Spleen (tissue), 7 donors: ENCODE results near the gene PARVA.

Experiments used
- POLR2A ChIP-seq, 3 donors: fragments of 450-650 bp; IDR thresholded peaks; one replicate each; pipeline ENCODE4 v1.5.1; 2017; ENCODE audit warnings: antibody characterized with exemption in 3 of 3, mild to moderate bottlenecking in 1 of 3
- POLR2AphosphoS5 ChIP-seq, 3 donors: sonication (generic); formaldehyde crosslinking; IDR thresholded peaks; one replicate each; pipeline ENCODE4 v1.5.1; 2017; ENCODE audit warnings: antibody characterized with exemption in 3 of 3
- TF ChIP-seq, protein P1 (sequence below), 11 experiments: fragments of 200-600 bp in 7 of 11; fragments of 450-650 bp in 4 of 11; sonication (generic) in 4 of 11; IDR thresholded peaks in 8 of 11; conservative IDR thresholded peaks in 3 of 11; 1 replicate in 7 of 11; 2 replicates in 4 of 11; pipeline versions ENCODE4 v1.4.0 to v1.8.0; 2016 to 2021; ENCODE audit warnings: antibody characterized with exemption in 11 of 11, inconsistent platforms in 4 of 11, mild to moderate bottlenecking in 1 of 11
- donor health status: DM: no; HTN: no; CAD: no; lungs with moderate emphysema.
- donor health status: DM: no; HTN: no; CAD: no.
- donor health status: DM: no; HTN: no; CAD: no.

DNA sequence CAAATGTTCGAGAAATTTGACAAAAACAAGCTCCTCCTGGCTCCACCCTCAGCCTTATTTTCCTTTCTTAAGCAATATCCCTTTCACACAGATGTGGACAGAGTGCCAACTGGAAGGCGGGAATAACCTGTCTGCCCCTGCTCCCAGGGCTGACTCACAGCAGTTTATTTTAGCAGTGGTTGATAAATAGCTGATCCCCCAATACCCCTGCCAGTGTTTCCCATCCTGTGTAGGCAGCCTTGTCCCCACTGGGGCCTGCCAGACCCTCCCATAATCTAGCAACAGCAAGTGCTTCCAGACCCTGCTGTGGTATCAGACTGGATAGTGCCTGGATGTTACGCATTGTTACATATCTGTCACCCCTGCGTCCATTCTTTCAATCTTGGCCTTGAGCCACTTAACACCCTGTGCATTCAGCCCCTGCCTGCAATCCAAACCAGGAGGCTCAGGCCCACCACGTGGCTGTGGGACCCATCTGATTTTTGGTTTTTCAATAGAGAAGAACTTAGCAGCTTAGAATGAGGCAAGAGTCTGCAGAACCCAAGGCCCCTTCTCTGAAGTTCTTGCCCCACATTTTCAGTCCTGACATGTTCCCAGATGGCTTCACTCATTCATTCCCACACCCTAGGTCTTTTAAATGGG is 53.7 kb downstream of the PARVA start:
- TF ChIP-seq, protein P1, sequence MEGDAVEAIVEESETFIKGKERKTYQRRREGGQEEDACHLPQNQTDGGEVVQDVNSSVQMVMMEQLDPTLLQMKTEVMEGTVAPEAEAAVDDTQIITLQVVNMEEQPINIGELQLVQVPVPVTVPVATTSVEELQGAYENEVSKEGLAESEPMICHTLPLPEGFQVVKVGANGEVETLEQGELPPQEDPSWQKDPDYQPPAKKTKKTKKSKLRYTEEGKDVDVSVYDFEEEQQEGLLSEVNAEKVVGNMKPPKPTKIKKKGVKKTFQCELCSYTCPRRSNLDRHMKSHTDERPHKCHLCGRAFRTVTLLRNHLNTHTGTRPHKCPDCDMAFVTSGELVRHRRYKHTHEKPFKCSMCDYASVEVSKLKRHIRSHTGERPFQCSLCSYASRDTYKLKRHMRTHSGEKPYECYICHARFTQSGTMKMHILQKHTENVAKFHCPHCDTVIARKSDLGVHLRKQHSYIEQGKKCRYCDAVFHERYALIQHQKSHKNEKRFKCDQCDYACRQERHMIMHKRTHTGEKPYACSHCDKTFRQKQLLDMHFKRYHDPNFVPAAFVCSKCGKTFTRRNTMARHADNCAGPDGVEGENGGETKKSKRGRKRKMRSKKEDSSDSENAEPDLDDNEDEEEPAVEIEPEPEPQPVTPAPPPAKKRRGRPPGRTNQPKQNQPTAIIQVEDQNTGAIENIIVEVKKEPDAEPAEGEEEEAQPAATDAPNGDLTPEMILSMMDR (IDR thresholded peaks at IDR 0.05 in 8 of 11, conservative IDR thresholded peaks at IDR 0.05 in 3 of 11) = no peak
- no peak for TF ChIP-seq POLR2A (IDR thresholded peaks at IDR 0.05)
- TF ChIP-seq POLR2AphosphoS5 (IDR thresholded peaks at IDR 0.05) = no peak
